AG04450 (cell line): ENCODE data around the gene NRN1. TPM values are rescaled to one million over a fixed set of nuclear protein-coding genes. Genes with fewer than 3 reads are reported as not detected.

ENCODE experiments used
- CTCF ChIA-PET: fragments of 300-600, 350-600 bp; formaldehyde crosslinking; extraction: SDS; loops from one replicate; lab custom pipeline; 2022; ENCODE audit warnings: antibody characterized with exemption, inconsistent platforms; lab: Charles Lee
- POLR2A ChIA-PET: fragments of 350-600 bp; formaldehyde crosslinking; extraction: SDS; loops from one replicate; lab custom pipeline; 2021; ENCODE audit warnings: antibody characterized with exemption, inconsistent platforms; lab: Yijun Ruan, JAX
- DNase-seq: peaks from one replicate; pipeline ENCODE4 v3.0.0-alpha.2; 2011; ENCODE audit warnings: low read depth, low spot score
- H3K27ac ChIP-seq: one replicate; pipeline ENCODE4 v1.5.1; 2012; ENCODE audit warnings: low read depth, low read length, control low read depth
- H3K27me3 ChIP-seq: one replicate; pipeline ENCODE4 v1.6.0; 2012; ENCODE audit warnings: low read length; ENCODE audit not compliant: control insufficient read depth, insufficient read depth
- H3K4me3 ChIP-seq: 2 replicates; pipeline ENCODE4 v1.5.1; 2011; ENCODE audit warnings: mild to moderate bottlenecking, low read depth, low read length, control low read depth
- H3K9me3 ChIP-seq: 2 replicates; pipeline ENCODE4 v1.5.1; 2012; ENCODE audit warnings: low read length; ENCODE audit not compliant: control insufficient read depth, insufficient read depth
- CTCF ChIP-seq: IDR thresholded peaks from 2 replicates; pipeline ENCODE4 v1.5.1; 2011; ENCODE audit warnings: low read depth, low read length, control low read depth, inconsistent platforms
- polyA plus RNA-seq: library from polyadenylated mRNA; depleted of rRNA; stranded (reverse); fragments of >200 nt; gene quantifications from 2 replicates; pipeline ENCODE4 v1.2.3, GENCODE V29; 2011

Gene NRN1
- polyA plus RNA-seq, 1 experiment, result not detected

GRCh38 chr6:6008648-6009421 is 2.1 kb upstream of the NRN1 start:
- no peak for DNase-seq
- ChIA-PET CTCF (interaction anchor here (0.6 kb wide), 1 partner anchor 633 kb away, joined by 3 read pairs; no protein-coding TSS in a partner anchor), POLR2A (no interaction called here)
- peak overlapping the region; percentile 31 for H3K4me3 ChIP-seq
- peaks cover 44% of the 10 kb centered on the region for H3K27me3 ChIP-seq
- no peak overlapping the region for H3K27ac ChIP-seq
- H3K9me3 ChIP-seq, result peaks cover 4% of the 10 kb centered on the region; the same call in 1 of the 2 replicates
- TF ChIP-seq CTCF, result no peak

GRCh38 chr6:6008089-6008647 is 1.4 kb upstream of the NRN1 start:
- TF ChIP-seq CTCF, result no peak
- DNase-seq, result no peak
- peaks cover 50% of the 10 kb centered on the region for H3K27me3 ChIP-seq
- ChIA-PET CTCF (interaction anchor here (0.6 to 0.7 kb wide), 2 partner anchors 15 to 632 kb away, joined by 3 read pairs; no protein-coding TSS in a partner anchor), POLR2A (no interaction called here)
- H3K9me3 ChIP-seq, result peaks cover 4% of the 10 kb centered on the region; the same call in 1 of the 2 replicates
- H3K4me3 ChIP-seq, result peak overlapping the region; percentile 31
- H3K27ac ChIP-seq, result no peak overlapping the region

DNA sequence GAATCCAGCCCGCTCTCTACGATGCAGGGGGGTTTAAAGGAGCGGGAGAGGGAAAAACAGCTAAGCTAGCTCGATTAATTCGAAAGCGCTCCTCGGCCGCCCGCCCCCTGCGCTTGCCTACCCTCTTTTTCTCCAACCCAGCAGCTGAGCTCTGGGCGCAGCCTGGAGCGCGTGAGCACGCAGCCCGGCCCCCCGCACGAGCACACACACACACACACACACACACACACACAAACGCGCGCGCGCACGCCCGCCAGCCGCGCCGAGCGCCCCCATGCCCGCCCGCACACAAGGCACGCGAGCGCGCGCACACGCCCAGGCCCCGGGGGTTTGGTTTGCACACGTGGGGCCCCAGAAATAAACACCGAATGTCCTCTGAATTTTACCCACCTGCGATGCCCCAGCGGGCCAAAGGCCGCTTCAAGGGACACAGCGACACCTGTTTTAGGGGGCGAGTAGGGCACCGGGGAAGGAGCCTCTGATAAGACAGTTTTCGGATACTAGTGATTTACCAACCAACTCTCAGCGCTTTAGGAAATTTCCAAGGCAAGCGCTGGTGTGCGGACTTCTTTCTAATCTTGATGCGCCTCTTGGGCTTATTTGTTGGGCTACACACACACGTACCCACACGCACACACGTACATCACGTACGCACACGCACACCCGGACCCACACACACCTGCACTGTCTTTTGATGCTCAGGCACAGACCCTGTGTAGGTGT is 802 bp upstream of the NRN1 start:
- H3K4me3 ChIP-seq, result 0 out of 2 replicates have a peak overlapping the region, but pooled peaks have one; percentile 13
- peaks cover 4% of the 10 kb centered on the region; the same call in 1 of the 2 replicates for H3K9me3 ChIP-seq
- no peak overlapping the region for H3K27ac ChIP-seq
- ChIA-PET CTCF (interaction anchor here (0.7 kb wide), 1 partner anchor 14 kb away, joined by 3 read pairs; no protein-coding TSS in a partner anchor), POLR2A (no interaction called here)
- no peak for DNase-seq
- no peak for TF ChIP-seq CTCF
- peaks cover 57% of the 10 kb centered on the region for H3K27me3 ChIP-seq

DNA sequence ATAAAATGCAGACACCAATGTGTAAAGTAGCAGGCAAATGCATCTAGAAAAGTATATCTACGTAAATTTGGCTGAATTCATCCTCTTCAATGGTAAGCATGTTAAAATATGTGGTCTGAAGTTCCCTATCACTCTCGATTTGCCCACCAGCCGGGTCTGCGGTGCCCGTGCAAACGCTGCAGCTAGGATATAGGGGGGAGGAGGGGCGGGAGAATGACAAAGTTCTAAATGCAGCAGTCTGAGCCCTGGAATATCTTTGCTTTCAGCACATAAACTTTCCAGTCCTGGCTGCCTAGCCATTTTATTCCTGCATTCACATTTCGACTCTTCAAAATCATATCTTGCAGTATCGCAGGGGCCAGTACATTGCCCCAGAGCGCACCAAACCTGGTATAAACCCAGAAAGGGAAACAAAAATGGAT is 708 bp downstream of the NRN1 start:
- ChIA-PET POLR2A (no interaction called here), CTCF (no interaction called here)
- peaks cover 72% of the 10 kb centered on the region for H3K27me3 ChIP-seq
- peaks cover 9% of the 10 kb centered on the region; the same call in 1 of the 2 replicates for H3K9me3 ChIP-seq
- no peak overlapping the region for H3K4me3 ChIP-seq
- DNase-seq, result no peak
- no peak overlapping the region for H3K27ac ChIP-seq
- no peak for TF ChIP-seq CTCF
